CD4-positive, alpha-beta T cell (primary cell): ENCODE measurements around the gene PTPRF. TPM values are rescaled to one million over a fixed set of nuclear protein-coding genes. Genes with fewer than 3 reads are reported as not detected.

Source experiments
- ATAC-seq: fragments of 200-7000 bp; cut with Tn5 transposase; one replicate; pipeline ENCODE4 v1.10.0; 2022; ENCODE audit warnings: mild to moderate bottlenecking; ENCODE audit not compliant: poor library complexity
- CTCF ChIA-PET: fragments of 350-600 bp; sonication (Branson Sonifier 250); formaldehyde crosslinking; loops from one replicate; lab custom pipeline; 2021; ENCODE audit warnings: antibody characterized with exemption, inconsistent platforms; lab: Charles Lee
- POLR2A ChIA-PET: fragments of 350-600 bp; sonication (Branson Sonifier 250); formaldehyde crosslinking; loops from one replicate; lab custom pipeline; 2021; ENCODE audit warnings: antibody characterized with exemption, inconsistent platforms; lab: Charles Lee
- DNase-seq, 14 experiments: peaks; one replicate each; pipeline ENCODE4 v3.0.0-alpha.2; 2013 to 2020; ENCODE audit warnings: mixed read lengths in 2 of 14
- H3K27ac ChIP-seq, 2 donors: one replicate each; pipeline versions ENCODE4 v1.5.1 to v1.7.0; 2013; ENCODE audit warnings: low read length in 2 of 2, low read depth in 1 of 2, mild to moderate bottlenecking in 1 of 2
- H3K27me3 ChIP-seq, 2 experiments: 1 replicate in 1 of 2; 2 replicates in 1 of 2; pipeline versions ENCODE4 v1.6.1 to v1.7.0; 2013; ENCODE audit warnings: low read length in 2 of 2, control low read depth in 1 of 2, mild to moderate bottlenecking in 1 of 2, moderate library complexity in 1 of 2; ENCODE audit not compliant: insufficient read depth in 2 of 2, control insufficient read depth in 1 of 2
- H3K36me3 ChIP-seq: one replicate; pipeline ENCODE4 v1.6.1; 2013; ENCODE audit warnings: low read length, control low read depth; ENCODE audit not compliant: insufficient read depth
- H3K4me1 ChIP-seq: one replicate; pipeline ENCODE4 v1.6.1; 2013; ENCODE audit warnings: low read length, control low read depth; ENCODE audit not compliant: insufficient read depth
- H3K4me3 ChIP-seq: one replicate; pipeline ENCODE4 v1.5.1; 2013; ENCODE audit warnings: mild to moderate bottlenecking, low read length, moderate library complexity
- H3K9me3 ChIP-seq, 2 experiments: 1 replicate in 1 of 2; 2 replicates in 1 of 2; pipeline versions ENCODE4 v1.6.1 to v1.7.0; 2013; ENCODE audit warnings: low read length in 2 of 2, mild to moderate bottlenecking in 2 of 2, control low read depth in 1 of 2, moderate library complexity in 1 of 2; ENCODE audit not compliant: control insufficient read depth in 1 of 2, insufficient read depth in 1 of 2
- H3K27ac Mint-ChIP-seq: one replicate; pipeline ENCODE4 v1.8.0; 2020; ENCODE audit warnings: mixed read lengths
- H3K27me3 Mint-ChIP-seq: one replicate; pipeline ENCODE4 v1.8.0; 2021; ENCODE audit warnings: mixed read lengths
- H3K36me3 Mint-ChIP-seq: one replicate; pipeline ENCODE4 v1.8.0; 2021; ENCODE audit warnings: low read depth, mixed read lengths
- H3K4me1 Mint-ChIP-seq: one replicate; pipeline ENCODE4 v1.8.0; 2021; ENCODE audit warnings: low read depth, mixed read lengths
- H3K4me3 Mint-ChIP-seq: one replicate; pipeline ENCODE4 v1.8.0; 2020; ENCODE audit warnings: mild to moderate bottlenecking, mixed read lengths
- H3K9me3 Mint-ChIP-seq: one replicate; pipeline ENCODE4 v1.8.0; 2020; ENCODE audit warnings: mixed read lengths
- intact Hi-C, 2 experiments: fragments of 100-400 bp; cut with DNase I in 1 of 2; cut with micrococcal nuclease in 1 of 2; formaldehyde crosslinking; loops; one replicate each; pipeline versions ENCODE4 v1.15.1 to v1.9.0; 2023 to 2025; cut with DNase I, micrococcal nuclease
- total RNA-seq, 174 experiments: library from RNA in 2 of 174; stranded (reverse) in 2 of 174; gene quantifications; one replicate each; pipeline ENCODE4 v1.2.3 and lab custom pipeline; 2021 to 2026
- TF ChIP-seq, protein P1 (sequence below): fragments of 200-600 bp; IDR thresholded peaks from one replicate; pipeline ENCODE4 v1.8.0; 2022; ENCODE audit warnings: antibody characterized with exemption, mild to moderate bottlenecking

PTPRF gene
- total RNA-seq, 2 experiments from 2014 or later, result 0.14 TPM

DNA sequence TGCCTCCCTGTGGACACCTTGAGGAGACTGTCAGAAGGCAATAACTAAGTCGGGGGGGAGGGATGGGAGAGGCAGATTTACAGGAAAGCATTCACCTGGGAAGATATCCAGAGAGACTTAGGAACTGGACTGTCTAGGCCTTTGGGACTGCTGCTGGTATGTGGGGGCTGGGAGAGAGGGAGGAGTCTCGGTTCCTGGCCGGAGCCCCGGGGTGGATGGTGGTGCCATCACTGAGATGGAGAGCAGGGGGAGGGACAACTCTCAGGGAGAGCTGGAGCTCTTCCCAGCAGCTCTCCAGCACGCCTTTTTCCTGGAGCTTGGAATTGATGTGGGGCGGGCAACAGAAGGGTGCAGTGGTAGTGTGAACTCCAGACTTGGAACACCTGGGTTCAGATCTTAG is 22.1 kb downstream of the PTPRF start:
- Mint-ChIP-seq H3K27me3 (peaks cover 11% of the 10 kb centered on the region), H3K4me3 (no peak overlapping the region), H3K36me3 (no peaks in the 10 kb centered on the region), H3K9me3 (no peaks in the 10 kb centered on the region), H3K4me1 (peaks cover 11% of the 10 kb centered on the region), H3K27ac (no peak overlapping the region)
- Histone ChIP-seq H3K9me3 (no peaks in the 10 kb centered on the region), H3K36me3 (no peaks in the 10 kb centered on the region), H3K4me1 (peaks cover 7% of the 10 kb centered on the region), H3K4me3 (no peak overlapping the region), H3K27me3 (peaks cover 0 to 3% of the 10 kb centered on the region in 2 experiments), H3K27ac (no peak overlapping the region)
- no peak for DNase-seq
- POLR2A ChIA-PET, result no interaction called here
- intact Hi-C loops, result no loop called here
- CTCF ChIA-PET, result no interaction called here
- TF ChIP-seq, protein P1, sequence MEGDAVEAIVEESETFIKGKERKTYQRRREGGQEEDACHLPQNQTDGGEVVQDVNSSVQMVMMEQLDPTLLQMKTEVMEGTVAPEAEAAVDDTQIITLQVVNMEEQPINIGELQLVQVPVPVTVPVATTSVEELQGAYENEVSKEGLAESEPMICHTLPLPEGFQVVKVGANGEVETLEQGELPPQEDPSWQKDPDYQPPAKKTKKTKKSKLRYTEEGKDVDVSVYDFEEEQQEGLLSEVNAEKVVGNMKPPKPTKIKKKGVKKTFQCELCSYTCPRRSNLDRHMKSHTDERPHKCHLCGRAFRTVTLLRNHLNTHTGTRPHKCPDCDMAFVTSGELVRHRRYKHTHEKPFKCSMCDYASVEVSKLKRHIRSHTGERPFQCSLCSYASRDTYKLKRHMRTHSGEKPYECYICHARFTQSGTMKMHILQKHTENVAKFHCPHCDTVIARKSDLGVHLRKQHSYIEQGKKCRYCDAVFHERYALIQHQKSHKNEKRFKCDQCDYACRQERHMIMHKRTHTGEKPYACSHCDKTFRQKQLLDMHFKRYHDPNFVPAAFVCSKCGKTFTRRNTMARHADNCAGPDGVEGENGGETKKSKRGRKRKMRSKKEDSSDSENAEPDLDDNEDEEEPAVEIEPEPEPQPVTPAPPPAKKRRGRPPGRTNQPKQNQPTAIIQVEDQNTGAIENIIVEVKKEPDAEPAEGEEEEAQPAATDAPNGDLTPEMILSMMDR, result no peak
- ATAC-seq, result no peak

DNA sequence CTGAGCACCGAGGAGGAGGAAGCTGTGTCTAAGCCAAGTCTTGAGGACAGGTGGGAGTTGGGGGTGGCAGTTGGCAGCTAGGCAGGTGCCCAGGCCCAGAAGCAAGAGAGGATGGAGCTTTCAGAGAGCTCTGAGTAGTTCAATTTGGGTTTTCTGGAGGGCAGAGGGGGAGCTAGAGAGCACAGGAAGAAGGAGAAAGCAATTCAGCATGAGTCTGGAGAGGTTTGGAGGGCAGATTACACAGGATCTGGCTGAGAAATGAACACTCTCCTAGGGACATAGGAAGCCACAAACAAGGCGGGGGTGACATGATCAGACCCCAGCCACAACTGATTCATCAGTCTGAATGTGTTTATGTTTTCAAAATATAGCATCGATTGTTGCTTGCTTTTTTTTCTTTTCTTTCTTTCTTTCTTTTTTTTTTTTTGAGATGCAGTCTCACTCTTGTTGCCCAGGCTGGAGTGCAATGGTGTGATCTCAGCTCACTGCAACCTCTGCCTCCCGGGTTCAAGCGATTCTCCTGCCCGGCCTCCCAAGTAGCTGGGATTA is 23.8 kb downstream of the PTPRF start:
- Mint-ChIP-seq H3K36me3 (no peaks in the 10 kb centered on the region), H3K27ac (no peak overlapping the region), H3K4me3 (no peak overlapping the region), H3K9me3 (no peaks in the 10 kb centered on the region), H3K4me1 (peaks cover 11% of the 10 kb centered on the region), H3K27me3 (peaks cover 11% of the 10 kb centered on the region)
- ATAC-seq (peak; percentile 64), DNase-seq (peak in 6 of 14 experiments; percentile 8 to 40 (median 26))
- no peaks in the 10 kb centered on the region for H3K9me3 ChIP-seq
- intact Hi-C loops, result no loop called here
- no peak overlapping the region for H3K4me3 ChIP-seq
- peaks cover 0 to 3% of the 10 kb centered on the region in 2 experiments for H3K27me3 ChIP-seq
- ChIA-PET CTCF (interaction anchor here (0.8 to 1.2 kb wide), 2 partner anchors 17 to 98 kb away, joined by 3 read pairs; no protein-coding TSS in a partner anchor), POLR2A (no interaction called here)
- H3K27ac ChIP-seq, result no peak overlapping the region
- no peaks in the 10 kb centered on the region for H3K36me3 ChIP-seq
- TF ChIP-seq, protein P1, result peak; percentile 37
- peaks cover 7% of the 10 kb centered on the region for H3K4me1 ChIP-seq

DNA sequence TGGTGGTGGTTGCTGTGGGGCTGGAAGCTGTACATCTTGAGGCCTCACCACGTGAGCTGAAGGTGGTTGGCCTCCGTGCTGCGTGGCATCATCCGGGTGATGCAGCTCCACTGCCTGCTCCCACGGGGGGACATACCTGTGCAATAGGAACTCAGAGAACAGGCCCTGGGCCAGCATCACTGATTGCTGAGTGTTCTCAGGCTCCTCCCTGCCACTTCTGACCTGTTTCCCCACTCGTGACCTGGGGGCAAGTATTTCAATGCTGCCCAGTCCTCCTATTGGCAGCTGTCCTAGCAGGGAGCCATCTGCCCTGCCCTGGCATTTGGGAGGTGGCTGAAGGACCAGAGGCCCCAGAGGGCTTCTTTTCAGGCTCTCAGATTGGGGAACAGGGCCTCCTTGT is 26.1 kb downstream of the PTPRF start:
- CTCF ChIA-PET, result no interaction called here

More for the DNA sequence above, 26.1 kb downstream of the PTPRF start:
- intact Hi-C loops, result no loop called here
- TF ChIP-seq, protein P1, result no peak
- peaks cover 4% of the 10 kb centered on the region for H3K27me3 Mint-ChIP-seq
- H3K9me3 Mint-ChIP-seq, result no peaks in the 10 kb centered on the region
- POLR2A ChIA-PET, result no interaction called here
- peaks cover 6% of the 10 kb centered on the region for H3K4me1 Mint-ChIP-seq
- no peak overlapping the region for H3K4me3 Mint-ChIP-seq
- Histone ChIP-seq H3K27ac (no peak overlapping the region), H3K9me3 (no peaks in the 10 kb centered on the region), H3K27me3 (no peaks in the 10 kb centered on the region), H3K36me3 (no peaks in the 10 kb centered on the region), H3K4me3 (no peak overlapping the region), H3K4me1 (no peaks in the 10 kb centered on the region)
- no peak for ATAC-seq
- DNase-seq, result no peak
- no peak overlapping the region for H3K27ac Mint-ChIP-seq
- no peaks in the 10 kb centered on the region for H3K36me3 Mint-ChIP-seq
